Activated naive CD4-positive, alpha-beta T cell treated with anti-CD3 and anti-CD28 coated beads, Interleukin-2, amount 10 ng/mL, durations not matched to agents 7 days and 5 days (primary cell): ENCODE measurements around the gene NIPSNAP3A.

Experiments
- CTCF ChIA-PET: fragments of 350-600 bp; sonication (Branson Sonifier 250); formaldehyde crosslinking; loops from one replicate; lab custom pipeline; 2021; ENCODE audit warnings: antibody characterized with exemption; lab: Charles Lee
- DNase-seq: peaks from one replicate; pipeline ENCODE4 v3.0.0-alpha.2; 2020
- H3K27ac Mint-ChIP-seq: one replicate; pipeline ENCODE4 v1.8.0; 2021; ENCODE audit warnings: mild to moderate bottlenecking, moderate library complexity, mixed read lengths
- H3K27me3 Mint-ChIP-seq: one replicate; pipeline ENCODE4 v1.8.0; 2021; ENCODE audit warnings: mild to moderate bottlenecking, mixed read lengths
- H3K36me3 Mint-ChIP-seq: one replicate; pipeline ENCODE4 v1.8.0; 2021; ENCODE audit warnings: mixed read lengths
- H3K4me1 Mint-ChIP-seq: one replicate; pipeline ENCODE4 v1.8.0; 2021; ENCODE audit warnings: mixed read lengths
- H3K4me3 Mint-ChIP-seq: one replicate; pipeline ENCODE4 v1.8.0; 2021; ENCODE audit warnings: mild to moderate bottlenecking, moderate library complexity, mixed read lengths
- H3K9me3 Mint-ChIP-seq: one replicate; pipeline ENCODE4 v1.8.0; 2021; ENCODE audit warnings: mixed read lengths

NIPSNAP3A gene

DNA sequence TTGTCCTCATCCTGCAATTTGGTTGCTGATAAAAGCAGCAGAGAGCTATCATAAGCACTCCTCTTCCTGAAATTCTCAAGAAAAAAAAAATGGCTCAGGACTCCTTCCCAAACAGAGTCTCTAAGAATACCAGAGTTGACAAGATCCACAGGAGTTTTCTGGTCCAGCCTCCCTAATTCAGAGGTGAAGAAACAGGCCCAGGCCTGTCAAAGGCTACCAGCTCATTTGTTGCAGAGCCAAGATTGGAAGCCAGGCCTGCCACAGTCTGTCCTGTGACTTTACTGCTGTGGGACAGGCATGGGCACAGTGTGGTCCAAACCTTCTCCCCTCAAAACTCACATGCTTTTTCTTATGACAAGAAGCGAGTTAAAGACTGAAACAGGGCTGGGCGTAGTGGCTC is 58.0 kb downstream of the NIPSNAP3A start:
- no peaks in the 10 kb centered on the region for H3K9me3 Mint-ChIP-seq
- no peak overlapping the region for H3K4me3 Mint-ChIP-seq
- no peak for DNase-seq
- H3K27ac Mint-ChIP-seq = no peak overlapping the region
- CTCF ChIA-PET = no interaction called here
- H3K4me1 Mint-ChIP-seq = no peaks in the 10 kb centered on the region
- no peaks in the 10 kb centered on the region for H3K27me3 Mint-ChIP-seq
- H3K36me3 Mint-ChIP-seq = no peaks in the 10 kb centered on the region

DNA sequence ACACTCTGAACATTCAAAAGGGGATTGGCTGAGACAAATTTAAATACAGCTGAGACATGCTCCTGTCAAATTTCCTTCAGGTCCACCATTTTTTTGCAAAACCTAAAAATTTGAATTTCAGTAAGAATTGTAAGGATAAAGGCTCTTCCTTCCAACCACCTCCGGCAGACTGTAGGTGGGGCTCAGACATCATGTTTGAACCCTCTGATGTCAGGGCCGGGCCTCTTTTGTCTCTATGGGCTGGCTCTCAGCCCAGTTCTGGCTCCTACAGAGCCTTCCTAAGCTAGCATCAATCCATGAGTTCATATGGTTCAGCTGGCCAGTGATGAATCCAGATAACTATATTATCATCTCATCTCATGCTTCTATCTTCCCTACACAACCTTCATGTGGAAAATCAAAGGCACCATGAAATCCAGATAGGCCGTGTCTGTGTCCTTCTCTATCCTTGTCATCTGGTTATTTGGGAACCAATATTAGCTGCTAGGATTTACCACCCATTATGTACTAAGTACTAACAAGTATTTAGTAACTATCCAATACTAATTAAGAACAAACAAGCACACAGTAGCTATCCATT is 60.6 kb downstream of the NIPSNAP3A start:
- H3K27me3 Mint-ChIP-seq = no peaks in the 10 kb centered on the region
- no peak for DNase-seq
- no peaks in the 10 kb centered on the region for H3K36me3 Mint-ChIP-seq
- CTCF ChIA-PET = interaction anchor here (2.7 kb wide), 1 partner anchor 56 kb away, joined by 5 read pairs; no protein-coding TSS in a partner anchor
- no peaks in the 10 kb centered on the region for H3K9me3 Mint-ChIP-seq
- H3K4me1 Mint-ChIP-seq = no peaks in the 10 kb centered on the region
- H3K4me3 Mint-ChIP-seq = no peak overlapping the region
- no peak overlapping the region for H3K27ac Mint-ChIP-seq
